Measurements from ENCODE around the gene NAPSA. TPM values are rescaled to one million over a fixed set of nuclear protein-coding genes. Genes with fewer than 3 reads are reported as not detected.

Gene NAPSA
- total and polyA plus RNA-seq, 9 of the 15 experiments (the other 6 are each of a cell fraction or from before 2014, with no cell fraction given) = 0.25 to 1.9 (median 0.69) TPM

GRCh38 chr19:50329146-50329925 lies 36.1 kb downstream of the NAPSA start, which contains the start of gene KCNC3 (continued):
- TF ChIP-seq RBM39 (optimal IDR thresholded peaks at IDR 0.05; ENCODE audit: low read depth, low read length) (no peak), SRSF3 (IDR thresholded peaks at IDR 0.05; ENCODE audit: insufficient read depth, low read length) (no peak), HINFP (tag; conservative IDR thresholded peaks at IDR 0.05; ENCODE audit: low read depth) (no peak), SMAD4 (CRISPR knock-in tag; conservative IDR thresholded peaks at IDR 0.05) (no peak), CTCFL (IDR thresholded peaks at IDR 0.05; ENCODE audit: borderline replicate concordance, insufficient read depth, low read depth, low read length, poor library complexity, severe bottlenecking) (no peak), GABPB2 (CRISPR knock-in tag; conservative IDR thresholded peaks at IDR 0.05) (0 out of 2 replicates have a peak, but pooled peaks have one; percentile 50), CHD4 (IDR thresholded peaks at IDR 0.05; ENCODE audit: insufficient read depth, insufficient replicate concordance, low read depth, low read length, poor library complexity, severe bottlenecking) (peak; percentile 29), KDM5B (IDR thresholded peaks at IDR 0.05; ENCODE audit: insufficient replicate concordance, low read depth, low read length) (peak; percentile 80), C11orf30 (IDR thresholded peaks at IDR 0.05; ENCODE audit: low read depth) (no peak), NR1H2 (CRISPR knock-in tag; IDR thresholded peaks at IDR 0.05) (no peak), CHD1 (IDR thresholded peaks at IDR 0.05; ENCODE audit: low read length) (peak; percentile 17), ZNF79 (CRISPR knock-in tag; IDR thresholded peaks at IDR 0.05; ENCODE audit: low read depth) (no peak), ZBTB33 (CRISPR knock-in tag; IDR thresholded peaks at IDR 0.05) (no peak), ARID3A (IDR thresholded peaks at IDR 0.05; ENCODE audit: borderline replicate concordance, low read depth, low read length) (no peak), ILK (tag; IDR thresholded peaks at IDR 0.05; ENCODE audit: borderline replicate concordance, low read depth) (no peak), ELK1 (CRISPR knock-in tag; IDR thresholded peaks at IDR 0.05) (no peak), ASH1L (IDR thresholded peaks at IDR 0.05; ENCODE audit: borderline replicate concordance, low read depth, partially characterized antibody) (no peak)

Data from K562 (cell line).